HG02642 (cell line): ENCODE data around the gene DSC1.

Experiments
- ATAC-seq: cut with Tn5 transposase; IDR thresholded peaks from one replicate; pipeline ENCODE4 v1.9.1; 2021; ENCODE audit warnings: mild to moderate bottlenecking; ENCODE audit not compliant: unreplicated experiment, poor library complexity

Gene DSC1

GRCh38 chr18:31105733-31106132 lies 56.9 kb downstream of the DSC1 start:
- no peak for ATAC-seq

GRCh38 chr18:31104444-31104843 lies 58.2 kb downstream of the DSC1 start:
- ATAC-seq = no peak

- ATAC-seq = no peak
These were observed 59.2 kb downstream of the DSC1 start for GRCh38 chr18:31103423-31103822.

GRCh38 chr18:31102941-31103340 lies 59.7 kb downstream of the DSC1 start:
- ATAC-seq = no peak

GRCh38 chr18:31102025-31102684 lies 60.5 kb downstream of the DSC1 start, which contains the start of gene DSC2:
Gene DSC2, minus strand, starts transcription at chr18:31102421. Its CDS starts 450 bp downstream, at chr18:31101971.
- no peak for ATAC-seq

GRCh38 chr18:31101183-31102024 lies 61.3 kb downstream of the DSC1 start:
- no peak for ATAC-seq

- no peak for ATAC-seq
These were observed 62.0 kb downstream of the DSC1 start for GRCh38 chr18:31100436-31101182.

GRCh38 chr18:31099450-31100230 lies 63.0 kb downstream of the DSC1 start:
- ATAC-seq = no peak

- ATAC-seq = no peak
These were observed 63.8 kb downstream of the DSC1 start for GRCh38 chr18:31098878-31099277.

- no peak for ATAC-seq
These were observed 65.0 kb downstream of the DSC1 start for GRCh38 chr18:31097666-31098065.

- ATAC-seq = no peak
These were observed 68.8 kb downstream of the DSC1 start for GRCh38 chr18:31093880-31094279.

- no peak for ATAC-seq
These were observed 69.4 kb downstream of the DSC1 start for GRCh38 chr18:31093294-31093693.

- ATAC-seq = no peak
These were observed 71.3 kb downstream of the DSC1 start for GRCh38 chr18:31091350-31091749.

- no peak for ATAC-seq
These were observed 74.1 kb downstream of the DSC1 start for GRCh38 chr18:31088532-31088931.

GRCh38 chr18:31079973-31080372 lies 82.7 kb downstream of the DSC1 start:
- no peak for ATAC-seq
